ENCODE data around the gene MKNK1. TPM values are rescaled to one million over a fixed set of nuclear protein-coding genes. Genes with fewer than 3 reads are reported as not detected.

Gene MKNK1
- total RNA-seq, 1 experiment from 2014 or later, result 22.7 TPM

GRCh38 chr1:46516200-46516950, 87.7 kb downstream of the MKNK1 start:
- H3K36me3 Mint-ChIP-seq (ENCODE audit: insufficient read depth, unreplicated experiment), result no peaks in the 10 kb centered on the region
- H3K27me3 Mint-ChIP-seq (ENCODE audit: insufficient read depth, unreplicated experiment), result no peaks in the 10 kb centered on the region
- ChIA-PET CTCF (no interaction called here), POLR2A (no interaction called here)
- no peak overlapping the region for H3K4me3 Mint-ChIP-seq (ENCODE audit: unreplicated experiment)
- H3K4me1 Mint-ChIP-seq (ENCODE audit: low read depth, unreplicated experiment), result no peaks in the 10 kb centered on the region
- H3K36me3 ChIP-seq (ENCODE audit: control insufficient read depth, insufficient read depth, low read length), result no peaks in the 10 kb centered on the region
- H3K9me3 Mint-ChIP-seq (ENCODE audit: unreplicated experiment), result no peaks in the 10 kb centered on the region
- no peaks in the 10 kb centered on the region for H3K27me3 ChIP-seq (replicated peaks; ENCODE audit: control insufficient read depth, insufficient read depth, low read length)
- no peak for TF ChIP-seq CTCF (IDR thresholded peaks at IDR 0.05; ENCODE audit: insufficient read depth in 1 of 2, low read depth in 1 of 2, low read length in 1 of 2, severe bottlenecking in 1 of 2, unreplicated experiment in 1 of 2)
- intact Hi-C loops (cut with micrococcal nuclease; ENCODE audit: unreplicated experiment), result no loop called here
- peaks cover 7% of the 10 kb centered on the region; the same call in 1 of the 2 replicates for H3K4me1 ChIP-seq
- no peak overlapping the region for H3K4me3 ChIP-seq (ENCODE audit: low read depth, low read length)
- no peaks in the 10 kb centered on the region for H3K9me3 ChIP-seq
- no peak overlapping the region for H3K27ac Mint-ChIP-seq (ENCODE audit: unreplicated experiment)
- DNase-seq, result no peak
- BruUV-seq (replicated peaks), result no TSS peak

GRCh38 chr1:46515576-46515975, 88.5 kb downstream of the MKNK1 start:
- no TSS peak for BruUV-seq (replicated peaks)
- H3K4me3 ChIP-seq (ENCODE audit: low read depth, low read length), result no peak overlapping the region
- Mint-ChIP-seq H3K4me3 (ENCODE audit: unreplicated experiment) (no peak overlapping the region), H3K27me3 (ENCODE audit: insufficient read depth, unreplicated experiment) (no peaks in the 10 kb centered on the region), H3K4me1 (ENCODE audit: low read depth, unreplicated experiment) (no peaks in the 10 kb centered on the region), H3K27ac (ENCODE audit: unreplicated experiment) (no peak overlapping the region), H3K36me3 (ENCODE audit: insufficient read depth, unreplicated experiment) (no peaks in the 10 kb centered on the region), H3K9me3 (ENCODE audit: unreplicated experiment) (no peaks in the 10 kb centered on the region)
- ChIA-PET CTCF (no interaction called here), POLR2A (no interaction called here)
- DNase-seq, result no peak
- no peak for TF ChIP-seq CTCF (IDR thresholded peaks at IDR 0.05; ENCODE audit: insufficient read depth in 1 of 2, low read depth in 1 of 2, low read length in 1 of 2, severe bottlenecking in 1 of 2, unreplicated experiment in 1 of 2)
- intact Hi-C loops (cut with micrococcal nuclease; ENCODE audit: unreplicated experiment), result no loop called here
- H3K9me3 ChIP-seq, result no peaks in the 10 kb centered on the region
- peaks cover 7% of the 10 kb centered on the region; the same call in 1 of the 2 replicates for H3K4me1 ChIP-seq
- no peaks in the 10 kb centered on the region for H3K36me3 ChIP-seq (ENCODE audit: control insufficient read depth, insufficient read depth, low read length)
- H3K27me3 ChIP-seq (replicated peaks; ENCODE audit: control insufficient read depth, insufficient read depth, low read length), result no peaks in the 10 kb centered on the region

- no peaks in the 10 kb centered on the region for H3K4me1 Mint-ChIP-seq (ENCODE audit: low read depth, unreplicated experiment)
- DNase-seq, result no peak
- H3K27me3 Mint-ChIP-seq (ENCODE audit: insufficient read depth, unreplicated experiment), result no peaks in the 10 kb centered on the region
- no peaks in the 10 kb centered on the region for H3K36me3 ChIP-seq (ENCODE audit: control insufficient read depth, insufficient read depth, low read length)
- POLR2A ChIA-PET, result no interaction called here
- no peak overlapping the region for H3K27ac Mint-ChIP-seq (ENCODE audit: unreplicated experiment)
- H3K9me3 Mint-ChIP-seq (ENCODE audit: unreplicated experiment), result no peaks in the 10 kb centered on the region
- TF ChIP-seq CTCF (IDR thresholded peaks at IDR 0.05; ENCODE audit: insufficient read depth in 1 of 2, low read depth in 1 of 2, low read length in 1 of 2, severe bottlenecking in 1 of 2, unreplicated experiment in 1 of 2), result no peak
- no TSS peak for BruUV-seq (replicated peaks)
- intact Hi-C loops (cut with micrococcal nuclease; ENCODE audit: unreplicated experiment), result no loop called here
- no peaks in the 10 kb centered on the region for H3K9me3 ChIP-seq
- H3K4me1 ChIP-seq, result peaks cover 7% of the 10 kb centered on the region; the same call in 1 of the 2 replicates
- H3K4me3 Mint-ChIP-seq (ENCODE audit: unreplicated experiment), result no peak overlapping the region
- CTCF ChIA-PET, result no interaction called here
- no peaks in the 10 kb centered on the region for H3K36me3 Mint-ChIP-seq (ENCODE audit: insufficient read depth, unreplicated experiment)
- H3K27me3 ChIP-seq (replicated peaks; ENCODE audit: control insufficient read depth, insufficient read depth, low read length), result no peaks in the 10 kb centered on the region
- H3K4me3 ChIP-seq (ENCODE audit: low read depth, low read length), result no peak overlapping the region
Observed at GRCh38 chr1:46513536-46513935, 90.5 kb downstream of the MKNK1 start.
